Hippocampal formation (tissue), 2 donors: ENCODE measurements around the gene ARHGEF10L.

Experiments used
- DNase-seq, 2 donors: peaks; one replicate each; lab custom pipeline; 2025; lab: John Stamatoyannopoulos, UW

Gene ARHGEF10L

DNA sequence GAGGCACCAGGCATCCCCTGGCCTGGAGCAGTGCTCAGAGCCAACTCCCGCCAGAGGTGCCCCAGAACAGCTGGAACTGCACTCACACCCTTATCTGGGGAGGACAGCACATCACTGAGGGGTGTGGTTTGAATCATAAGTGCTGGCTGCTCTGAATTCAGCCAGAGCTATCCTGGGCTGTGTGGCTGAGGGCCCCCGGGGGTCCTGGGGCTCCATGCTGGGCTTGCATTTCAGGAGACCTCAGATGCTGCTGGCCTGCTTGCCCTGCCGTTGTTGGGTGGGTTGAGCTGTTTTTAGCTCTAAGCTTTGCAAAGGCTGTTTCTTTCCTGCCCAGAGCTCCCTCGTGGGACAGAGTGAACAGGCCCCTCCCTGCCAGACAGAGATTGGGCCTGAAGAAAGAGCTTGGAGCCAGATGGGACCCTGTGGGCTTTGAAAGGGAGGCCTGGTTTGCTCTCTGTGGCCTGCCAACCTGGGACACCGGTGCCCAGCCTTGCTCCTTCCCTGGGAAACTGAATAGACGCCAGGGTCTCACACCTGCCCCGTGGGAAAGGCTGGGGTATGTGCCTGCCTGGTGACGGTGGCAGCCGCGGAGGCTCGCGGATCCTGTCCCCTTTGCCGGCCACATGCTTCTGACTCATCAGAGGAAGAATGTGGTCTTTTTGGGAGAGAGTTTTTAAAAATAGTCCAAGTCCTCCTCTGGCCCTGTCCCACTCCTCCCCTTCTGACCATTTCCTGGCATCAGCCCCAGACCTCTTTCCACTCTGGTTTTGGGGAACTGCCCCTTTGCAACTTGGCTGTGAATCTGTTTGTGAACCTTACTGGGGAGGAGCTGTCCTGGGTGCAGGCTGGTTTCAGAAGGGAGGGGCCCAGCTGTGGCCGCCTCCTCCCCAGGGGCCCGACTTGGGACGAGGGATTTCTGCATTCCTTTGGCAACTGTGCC, 30.0 kb downstream of the ARHGEF10L start:
- peak; percentile 37 to 67 for DNase-seq

GRCh38 chr1:17570228-17570627, 30.7 kb downstream of the ARHGEF10L start:
- no peak for DNase-seq

DNA sequence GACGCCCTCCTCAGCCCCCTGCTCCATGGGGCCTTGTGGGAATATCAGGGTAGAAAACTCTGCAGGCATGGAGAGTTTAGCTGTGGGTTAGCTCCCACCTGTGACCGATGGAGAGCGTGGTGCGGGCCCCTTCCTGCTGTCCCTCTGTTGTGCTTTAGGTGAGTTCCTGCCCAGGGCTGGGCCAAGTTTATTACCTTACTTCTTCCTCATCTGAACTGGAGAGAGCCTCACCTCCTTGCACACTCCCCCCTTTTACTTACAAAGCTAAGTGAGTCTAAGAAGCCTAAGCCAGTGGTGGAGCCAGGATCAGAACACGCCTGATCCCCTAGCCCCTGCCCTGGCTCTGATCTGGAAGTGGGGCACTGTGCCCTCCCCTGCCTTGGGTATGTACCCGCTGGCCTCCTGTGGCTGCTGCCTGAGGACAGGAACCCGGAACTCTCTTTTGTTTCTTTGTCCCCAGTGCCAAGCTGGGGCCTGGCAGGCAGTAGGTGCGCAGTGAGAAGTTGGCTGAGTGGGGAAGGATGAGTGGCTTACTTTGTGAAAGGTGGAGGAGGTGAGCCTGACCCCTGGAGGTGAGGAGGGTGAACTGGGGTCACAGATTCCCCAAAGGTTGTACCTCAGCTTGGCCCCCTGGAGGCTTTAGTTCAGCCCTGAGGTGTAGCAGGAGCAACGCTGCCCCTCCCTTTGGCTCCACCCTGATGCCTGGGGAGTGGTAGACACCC, 32.9 kb downstream of the ARHGEF10L start:
- DNase-seq, result no peak

DNA sequence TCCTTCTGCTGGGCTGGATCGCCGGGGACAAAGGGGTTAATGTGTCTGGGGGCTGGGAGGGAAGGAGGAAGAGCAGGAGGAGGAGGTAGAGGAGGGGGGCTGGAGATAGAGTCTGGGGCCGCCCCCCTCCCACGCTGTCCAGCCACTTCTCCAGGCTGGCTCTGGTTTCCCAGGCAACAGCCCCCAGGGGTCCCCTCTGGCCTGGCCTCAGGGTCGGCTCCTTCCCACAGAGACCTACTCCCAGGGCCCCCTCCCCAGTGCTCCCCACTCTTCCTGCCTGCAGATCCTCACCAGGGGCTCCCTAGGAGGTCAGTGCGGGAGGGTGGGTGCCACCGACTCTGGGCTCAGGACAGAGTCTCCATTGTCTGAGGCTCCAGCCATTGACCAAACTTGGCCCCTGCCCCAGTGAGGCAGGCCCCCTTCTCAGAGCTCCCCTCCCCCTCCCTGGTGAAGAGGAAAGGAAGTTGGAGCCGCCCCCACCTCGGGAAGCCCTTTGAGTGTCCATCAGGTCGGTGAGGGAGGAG, 34.1 kb downstream of the ARHGEF10L start:
- DNase-seq, result peak in 1 of 2 donors; percentile 9

DNA sequence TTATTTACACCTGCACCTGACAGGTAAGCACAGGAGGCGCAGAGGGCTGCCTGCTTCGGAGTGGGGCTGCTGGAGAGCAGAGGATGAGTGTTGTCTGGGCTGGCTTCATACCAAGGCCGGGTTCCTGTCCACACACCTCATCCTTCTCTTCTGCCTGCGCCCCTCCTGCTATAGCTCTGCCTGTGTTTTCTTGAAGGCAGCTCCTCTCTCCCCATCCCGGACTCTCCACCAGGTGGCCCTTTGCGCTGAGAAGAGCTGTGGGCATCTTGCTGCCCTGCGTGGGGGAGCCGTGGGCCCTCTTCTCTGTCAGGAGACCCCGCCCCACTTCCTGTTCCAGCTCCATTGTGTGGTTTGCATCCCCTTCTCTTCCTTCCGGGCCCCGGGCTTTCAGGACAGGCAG, 35.0 kb downstream of the ARHGEF10L start:
- DNase-seq, result no peak

- no peak for DNase-seq
These were observed 36.5 kb downstream of the ARHGEF10L start for GRCh38 chr1:17575797-17576518.

DNA sequence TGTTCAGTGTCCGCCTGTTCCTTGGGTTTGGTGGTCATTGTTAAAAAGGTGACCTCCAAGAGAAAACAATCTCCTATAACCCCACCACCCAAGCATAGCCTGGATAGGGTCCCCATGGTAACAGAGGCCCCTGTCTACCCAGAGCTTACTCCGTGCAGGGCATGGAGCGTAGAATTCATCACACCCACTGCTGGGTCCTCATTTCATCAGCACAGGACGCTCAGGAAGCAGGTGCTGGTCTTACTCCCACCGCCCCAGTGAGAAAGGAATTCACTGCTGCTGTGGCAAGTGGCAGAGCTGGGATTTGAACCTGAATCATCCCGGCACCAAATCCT, 37.0 kb downstream of the ARHGEF10L start:
- no peak for DNase-seq

DNA sequence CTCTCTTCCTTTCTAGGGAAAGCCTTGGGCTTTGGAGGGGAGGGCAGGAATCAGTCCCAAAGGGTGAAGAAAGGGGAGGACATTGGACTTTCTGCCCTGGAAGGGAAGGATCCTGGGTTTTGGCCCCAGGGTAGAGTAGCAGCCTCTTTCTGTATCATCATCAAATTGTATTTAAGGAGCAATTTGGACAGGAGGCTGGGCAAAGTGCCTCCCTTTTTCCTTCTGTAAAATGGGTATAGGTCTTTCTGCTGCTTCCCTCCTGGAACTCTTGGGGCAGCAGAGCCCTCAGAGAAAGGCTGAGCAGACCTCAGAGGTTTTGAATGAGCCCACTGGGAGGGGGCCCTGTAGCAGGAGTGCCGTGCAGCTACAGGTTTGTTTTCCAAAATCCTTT, 38.4 kb downstream of the ARHGEF10L start:
- no peak for DNase-seq

DNA sequence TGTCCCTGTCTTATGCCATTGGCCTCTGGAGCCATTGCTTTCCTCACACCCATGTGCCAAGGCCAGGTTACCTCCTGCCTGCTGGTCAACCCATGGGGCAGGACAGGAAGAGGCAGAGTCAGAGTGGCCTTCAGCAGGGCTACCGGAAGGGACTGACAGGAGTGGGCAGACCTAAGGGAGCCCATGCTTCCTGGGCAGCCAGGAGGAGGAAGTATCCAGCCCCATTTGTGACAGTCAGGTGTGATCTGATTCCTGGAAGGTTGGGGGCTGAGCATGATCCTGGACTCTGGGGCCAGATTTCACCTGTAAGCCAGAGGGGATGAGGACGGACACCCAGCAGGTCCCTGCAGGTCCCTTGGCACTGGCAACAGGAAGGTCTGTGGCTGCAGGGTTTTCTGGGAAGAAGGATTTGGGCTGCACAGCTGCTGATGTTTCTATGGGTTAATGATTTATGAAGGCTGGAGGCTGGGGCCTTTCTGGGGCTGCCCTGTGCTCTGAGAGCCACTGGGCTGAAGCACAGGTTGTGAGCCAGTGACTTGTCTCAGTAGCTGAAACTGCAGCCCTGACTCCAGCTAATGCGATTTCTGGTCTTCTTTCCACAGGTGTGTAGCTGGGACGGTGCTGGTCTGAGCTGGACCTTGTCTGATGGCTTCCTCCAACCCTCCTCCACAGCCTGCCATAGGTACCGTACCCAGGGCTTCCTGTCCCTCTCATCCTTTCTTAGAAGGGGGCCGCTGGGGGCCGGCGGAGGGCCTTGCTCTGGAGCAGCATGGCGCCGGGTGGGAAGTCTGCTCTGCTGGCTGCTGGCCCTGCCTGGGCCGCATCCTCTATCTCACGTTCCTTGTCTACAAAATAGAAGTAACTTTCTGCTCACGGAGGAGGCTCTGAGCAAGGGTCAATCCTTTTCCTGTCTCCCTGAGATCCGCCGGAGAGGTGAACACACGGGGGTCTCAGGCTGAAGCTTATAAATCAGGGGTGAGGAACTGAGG, 40.7 kb downstream of the ARHGEF10L start:
- no peak for DNase-seq

- DNase-seq, result no peak
These were observed 42.1 kb downstream of the ARHGEF10L start for GRCh38 chr1:17581389-17582123.

DNA sequence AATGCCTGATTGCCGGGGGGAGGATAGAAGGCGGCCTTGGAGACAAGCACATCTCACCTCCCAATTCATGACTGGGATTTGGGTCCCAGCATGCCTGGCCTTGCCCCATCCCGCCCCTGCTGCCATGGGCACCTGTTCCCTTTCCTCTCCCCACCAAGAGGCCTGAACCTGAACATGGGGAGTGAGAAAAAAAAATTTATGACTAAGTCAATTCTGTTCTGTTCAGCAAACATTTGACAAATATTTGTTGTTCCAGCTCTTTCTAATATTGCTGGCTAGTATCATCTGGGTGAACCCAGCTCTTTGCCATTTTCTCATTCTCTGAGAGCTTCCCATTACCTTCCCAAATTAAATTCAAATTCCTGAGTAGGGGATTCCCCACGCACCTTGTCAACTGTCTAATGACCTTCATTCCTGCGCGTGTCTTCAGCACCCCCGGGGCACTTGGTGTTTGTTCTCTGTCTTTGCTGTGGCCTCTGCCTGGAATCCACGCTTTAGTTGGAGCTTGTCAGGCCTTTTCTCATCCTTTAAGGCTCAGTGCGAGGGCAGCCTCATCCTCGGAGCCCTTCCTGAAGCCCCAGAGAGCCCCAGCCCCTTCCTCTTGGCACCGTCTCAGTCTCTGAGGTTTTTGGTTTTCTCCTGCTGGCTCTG, 42.8 kb downstream of the ARHGEF10L start:
- DNase-seq, result no peak

DNA sequence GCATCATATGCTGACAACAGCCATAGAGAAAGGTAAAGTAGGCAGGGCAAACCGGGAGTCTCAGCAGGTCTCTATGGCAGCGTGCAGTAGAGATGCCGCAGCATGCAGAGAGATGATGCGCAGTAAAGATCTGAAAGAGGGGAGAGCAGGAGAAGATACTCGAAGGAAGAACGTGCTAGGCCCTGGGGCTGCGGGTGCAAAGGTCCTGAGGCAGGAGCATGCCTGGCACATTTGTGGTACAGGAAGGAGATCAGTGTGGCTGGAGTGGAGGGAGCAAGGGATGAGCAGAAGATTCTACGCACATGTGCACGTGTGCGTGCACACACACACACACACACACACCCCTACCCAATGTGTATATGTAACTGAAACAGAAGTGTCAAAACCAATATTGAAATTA, 45.0 kb downstream of the ARHGEF10L start:
- no peak for DNase-seq

GRCh38 chr1:17585266-17585987, 45.9 kb downstream of the ARHGEF10L start:
- no peak for DNase-seq

GRCh38 chr1:17586172-17586964, 46.9 kb downstream of the ARHGEF10L start:
- DNase-seq, result no peak

DNA sequence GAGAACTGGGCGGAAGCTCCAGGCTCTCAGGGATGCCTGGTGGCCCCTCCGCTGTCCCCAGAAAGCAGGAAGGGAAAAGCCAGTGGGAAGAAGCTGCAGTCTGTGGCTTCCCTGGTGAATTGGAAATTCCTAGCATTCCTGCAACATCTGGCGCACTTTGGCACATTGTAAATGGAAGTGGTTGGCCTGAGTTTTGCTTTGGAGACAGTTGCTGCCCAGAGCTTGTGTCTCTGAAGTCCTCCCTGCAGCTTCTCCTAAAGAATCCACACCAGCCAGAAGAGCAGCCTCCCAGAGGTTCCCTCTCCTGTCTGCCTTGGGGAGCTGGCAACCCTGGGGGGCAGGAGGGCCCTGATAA, 48.2 kb downstream of the ARHGEF10L start:
- no peak for DNase-seq

GRCh38 chr1:17588048-17588871, 48.8 kb downstream of the ARHGEF10L start:
- no peak for DNase-seq

GRCh38 chr1:17591814-17592430, 52.4 kb downstream of the ARHGEF10L start:
- DNase-seq, result no peak
